GM19468 (cell line): Measurements from ENCODE around the gene SGMS2.
"Not testable (repeated sequence)": the region's sequence is repeated elsewhere in the genome, so short reads cannot be mapped to it uniquely, and the experiment has no call there.

ENCODE experiments used
- ATAC-seq: cut with Tn5 transposase; IDR thresholded peaks from one replicate; pipeline ENCODE4 v1.9.1; 2021; ENCODE audit warnings: mild to moderate bottlenecking, moderate library complexity, moderate number of reproducible peaks; ENCODE audit not compliant: unreplicated experiment; ENCODE audit errors: extremely low read depth

The SGMS2 gene

DNA sequence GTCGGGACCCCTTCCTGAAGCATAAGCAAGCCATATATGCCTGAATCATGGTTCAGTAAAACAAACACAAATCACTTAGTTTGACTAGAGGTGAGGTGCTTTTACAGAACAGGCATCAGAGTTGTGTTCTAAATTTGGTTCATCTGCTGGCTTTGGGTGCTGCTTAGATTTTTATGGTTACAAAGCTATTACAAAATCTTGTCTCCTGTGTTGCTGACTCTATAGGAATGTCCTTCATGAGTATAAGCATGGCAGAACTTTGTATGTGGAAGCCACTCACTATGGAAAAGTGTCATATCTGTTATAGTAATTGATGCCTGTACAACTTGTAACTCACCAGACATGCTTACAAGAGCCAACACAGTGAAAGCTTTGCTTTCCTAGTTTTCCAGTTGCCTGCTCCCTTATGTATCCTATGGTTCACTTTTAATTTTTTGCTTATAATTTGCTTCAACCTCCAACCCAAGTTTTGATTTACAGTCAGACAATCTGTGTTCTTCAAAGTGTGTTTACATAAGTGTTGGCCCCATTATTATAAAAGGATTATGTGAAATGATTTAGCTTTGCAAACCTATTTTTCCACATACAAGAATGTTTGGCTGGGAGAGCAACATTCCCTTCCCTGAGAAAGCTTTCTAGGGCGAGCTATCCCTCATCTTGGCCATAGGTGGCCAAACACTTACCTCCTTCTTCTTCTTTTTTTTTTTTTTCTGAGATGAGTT is 76.6 kb downstream of the SGMS2 start:
- ATAC-seq: no peak

DNA sequence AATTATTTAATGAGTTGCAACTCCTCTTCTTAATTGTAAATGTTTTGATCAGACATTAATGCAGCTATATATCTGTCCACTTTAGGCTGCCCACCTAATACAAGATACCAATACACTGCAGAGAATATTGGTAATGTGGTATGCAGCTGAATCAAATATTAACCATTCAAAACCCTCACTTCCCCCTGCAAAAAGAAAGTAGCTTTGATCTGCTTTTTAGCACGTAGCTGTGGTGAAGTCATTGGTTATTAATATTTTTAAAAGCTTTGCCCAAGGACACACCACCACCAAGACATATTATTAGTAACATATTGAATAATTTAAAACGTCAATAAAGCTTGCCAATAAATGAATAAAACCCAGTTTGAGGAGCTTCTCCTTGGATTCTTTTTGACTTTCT is 78.0 kb downstream of the SGMS2 start:
- ATAC-seq: peak; percentile 40

DNA sequence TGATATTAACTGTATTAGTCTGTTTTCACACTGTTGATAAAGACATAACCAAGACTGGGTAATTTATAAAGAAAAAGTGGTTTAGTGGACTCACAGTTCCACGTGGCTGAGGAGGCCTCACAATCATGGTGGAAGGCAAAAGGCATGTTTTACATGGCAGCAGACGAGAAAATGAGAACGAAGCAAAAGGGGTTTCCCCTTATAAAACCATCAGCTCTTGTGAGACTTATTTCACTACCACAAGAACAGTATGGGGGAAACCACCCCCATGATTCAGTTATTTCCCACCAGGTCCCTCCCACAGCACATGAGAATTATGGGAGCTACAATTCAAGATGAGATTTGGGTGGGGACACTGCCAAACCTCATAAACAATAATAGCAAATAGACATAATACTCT is 80.3 kb downstream of the SGMS2 start:
- ATAC-seq: not testable (repeated sequence)

DNA sequence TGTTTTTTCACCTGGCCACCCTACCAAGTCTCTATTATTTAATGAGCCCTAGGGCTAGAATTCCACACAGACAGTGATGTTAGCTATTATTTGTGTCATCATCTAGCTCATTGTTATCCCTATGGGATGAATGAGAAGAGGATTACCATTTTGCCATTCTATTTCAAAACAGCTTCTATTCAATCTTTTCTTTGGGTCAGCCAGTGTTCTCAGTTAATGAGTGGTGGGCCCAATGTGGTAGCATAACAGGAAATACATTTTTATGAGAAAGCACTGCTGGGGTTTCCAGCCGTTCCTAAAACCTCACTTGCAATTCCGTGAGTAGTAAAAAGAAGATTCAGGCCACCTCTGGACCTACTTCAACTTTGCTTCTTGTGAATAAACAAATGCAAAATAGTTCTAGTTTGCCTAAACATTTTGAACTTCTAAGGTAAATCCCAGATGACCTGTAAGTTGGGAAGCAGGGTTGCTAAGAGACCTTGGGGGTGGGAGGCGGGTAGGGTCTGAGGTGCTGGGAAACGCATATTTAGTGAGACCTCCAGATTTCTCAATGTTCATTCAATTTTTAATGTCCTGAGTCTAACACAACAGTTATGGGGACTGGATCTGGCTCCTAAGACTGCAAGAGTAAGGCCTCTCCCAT is 81.8 kb downstream of the SGMS2 start:
- no peak for ATAC-seq

DNA sequence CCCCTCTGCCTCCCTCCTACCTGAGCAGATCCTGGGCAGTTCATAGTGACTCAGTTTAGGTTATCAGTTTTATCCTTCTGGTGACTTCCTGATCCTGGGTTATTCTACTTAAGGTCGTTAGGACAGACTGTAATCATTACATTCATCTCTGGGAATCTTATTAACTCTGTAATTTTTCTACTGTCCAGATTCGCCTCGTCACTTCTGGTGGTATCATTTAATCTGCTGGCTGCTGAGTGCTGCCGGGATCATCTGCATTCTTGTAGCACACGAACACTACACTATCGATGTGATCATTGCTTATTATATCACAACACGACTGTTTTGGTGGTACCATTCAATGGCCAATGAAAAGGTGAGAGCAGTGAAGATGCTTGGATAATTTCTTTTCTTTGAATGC is 83.6 kb downstream of the SGMS2 start:
- no peak for ATAC-seq

DNA sequence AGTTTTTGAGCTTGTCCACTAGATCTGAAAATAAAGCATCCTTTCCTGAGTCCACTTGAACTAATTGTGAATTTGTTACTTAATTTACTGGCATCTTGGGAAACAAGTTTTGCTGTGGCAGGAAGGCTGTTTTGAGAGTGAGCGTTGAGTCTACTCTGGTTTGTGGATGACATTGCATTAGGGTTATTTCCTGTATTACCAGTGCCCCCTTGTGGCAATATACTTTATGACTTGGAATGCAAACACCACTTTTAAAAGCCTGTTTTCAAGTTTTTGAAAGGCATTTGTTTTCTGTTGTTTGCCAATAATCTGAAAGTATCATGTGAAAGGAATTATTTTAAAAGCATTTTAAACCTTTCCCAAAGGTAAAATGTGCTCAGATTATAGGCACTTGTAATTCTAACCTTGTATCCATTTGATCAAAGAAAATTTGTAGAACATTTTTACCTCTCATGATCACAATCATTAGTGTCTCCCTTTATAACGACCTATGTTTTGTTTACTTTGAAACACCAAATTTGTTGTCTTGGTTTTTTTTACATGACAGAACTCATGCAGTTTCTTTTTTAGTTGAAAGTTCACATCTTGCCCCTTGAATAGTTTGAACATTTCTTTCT is 88.7 kb downstream of the SGMS2 start:
- peak; percentile 81 for ATAC-seq

DNA sequence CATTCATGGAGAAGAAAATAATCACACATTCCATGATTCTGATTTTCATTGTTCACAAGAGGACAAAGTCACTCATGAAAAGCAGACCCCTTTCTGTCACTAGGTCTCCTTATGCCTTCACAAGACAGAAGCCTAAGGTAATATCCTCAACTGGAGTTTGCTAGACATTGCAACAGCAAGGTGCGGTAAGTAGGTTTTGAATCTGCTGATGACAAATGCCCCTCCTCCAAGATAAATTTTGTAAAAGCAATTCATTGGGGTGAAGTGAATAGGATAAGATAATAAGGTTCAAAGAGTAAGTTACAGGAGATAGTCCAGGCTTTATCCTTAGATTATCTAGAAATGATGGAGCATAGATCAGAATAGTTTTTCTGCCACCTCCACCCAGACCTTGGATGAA is 90.5 kb downstream of the SGMS2 start:
- ATAC-seq: no peak

DNA sequence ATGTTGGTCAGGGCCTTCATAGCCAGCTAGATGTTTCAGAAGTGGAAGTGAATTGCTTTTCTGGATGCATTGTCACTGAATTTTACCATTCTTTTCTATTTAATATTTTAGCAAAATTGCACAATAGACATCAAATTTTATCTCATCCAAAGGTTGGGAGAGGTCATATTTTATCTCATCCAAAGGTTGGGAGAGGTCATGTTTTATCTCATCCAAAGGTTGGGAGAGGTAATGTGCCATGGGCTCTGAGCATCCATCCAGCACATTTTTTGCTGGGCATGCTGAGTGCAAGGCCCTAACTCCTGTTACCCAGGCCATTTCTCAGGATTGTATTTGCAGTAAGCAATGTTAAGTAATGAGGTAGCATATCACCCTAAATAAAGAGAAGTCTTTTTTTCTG is 91.9 kb downstream of the SGMS2 start:
- no peak for ATAC-seq

DNA sequence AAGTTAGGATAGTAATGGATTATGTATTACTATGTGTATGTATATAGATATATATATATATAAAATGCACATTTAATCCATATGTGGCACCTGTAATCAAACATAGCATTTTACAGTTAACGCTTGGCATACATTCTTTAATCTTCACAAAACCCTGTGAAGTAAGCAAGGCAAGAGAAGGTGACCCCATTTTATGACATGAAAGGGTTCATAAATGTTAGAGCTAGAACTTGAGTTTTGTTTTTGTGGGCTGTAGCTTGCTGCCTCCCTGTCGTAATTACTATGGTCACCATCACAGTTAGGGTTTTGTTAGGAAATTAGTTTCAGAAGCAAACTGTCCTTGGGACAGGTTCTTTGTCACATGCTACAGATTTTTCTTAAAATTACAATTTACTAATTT is 92.8 kb downstream of the SGMS2 start:
- ATAC-seq: no peak

DNA sequence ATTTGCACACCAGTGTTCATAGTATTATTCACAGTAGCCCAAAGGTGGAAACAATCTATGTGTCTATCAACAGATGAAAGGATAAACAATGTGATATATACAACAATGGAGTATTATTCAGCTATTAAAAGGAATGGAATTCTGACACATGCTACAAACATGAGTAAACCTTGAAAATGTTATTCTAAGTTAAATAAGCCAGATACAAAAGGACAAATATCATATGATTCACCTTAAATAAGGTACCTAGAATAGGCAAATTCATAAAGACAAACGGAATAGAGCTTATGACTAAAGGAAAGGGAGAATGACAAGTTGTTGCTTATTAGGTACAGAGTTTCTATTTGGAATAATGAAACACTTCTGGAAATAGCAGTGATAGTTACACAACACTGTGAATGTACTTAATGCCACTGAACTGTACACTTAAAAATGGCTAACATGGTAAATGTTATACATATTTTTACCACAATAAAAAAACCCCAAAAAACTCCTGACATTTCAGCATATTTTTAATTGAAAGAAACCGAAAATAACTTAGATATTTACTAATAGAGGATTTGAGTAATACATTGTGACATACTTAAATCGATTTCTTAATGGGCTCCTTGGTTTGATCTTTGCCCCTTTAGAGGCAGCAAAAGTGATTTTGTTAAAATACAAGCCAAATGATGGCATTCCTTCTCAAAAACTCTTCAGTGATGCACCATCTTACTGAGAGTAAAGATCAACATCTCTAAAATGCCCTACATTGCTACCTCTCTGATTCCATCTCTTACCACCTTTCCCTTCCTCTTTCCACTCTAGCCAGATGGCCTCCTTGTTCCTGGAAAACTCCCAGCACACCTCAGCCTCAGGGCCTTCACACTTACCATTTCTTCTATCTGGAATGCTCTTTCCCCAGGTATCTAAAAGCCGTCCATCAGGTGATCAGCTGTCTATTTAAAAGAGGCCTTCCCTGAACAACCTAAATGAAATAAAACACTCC is 98.0 kb downstream of the SGMS2 start:
- ATAC-seq: no peak

DNA sequence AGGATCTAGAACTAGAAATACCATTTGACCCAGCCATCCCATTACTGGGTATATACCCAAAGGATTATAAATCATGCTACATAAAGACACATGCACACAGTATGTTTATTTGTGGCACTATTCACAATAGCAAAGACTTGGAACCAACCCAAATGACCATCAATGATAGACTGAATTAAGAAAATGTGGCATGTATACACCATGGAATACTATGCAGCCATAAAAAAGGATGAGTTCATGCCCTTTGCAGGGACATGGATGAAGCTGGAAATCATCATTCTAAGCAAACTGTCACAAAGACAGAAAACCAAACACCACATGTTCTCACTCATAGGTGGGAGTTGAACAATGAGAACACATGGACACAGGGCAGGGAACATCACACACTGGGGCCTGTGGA is 101.0 kb downstream of the SGMS2 start:
- ATAC-seq: not testable (repeated sequence)

DNA sequence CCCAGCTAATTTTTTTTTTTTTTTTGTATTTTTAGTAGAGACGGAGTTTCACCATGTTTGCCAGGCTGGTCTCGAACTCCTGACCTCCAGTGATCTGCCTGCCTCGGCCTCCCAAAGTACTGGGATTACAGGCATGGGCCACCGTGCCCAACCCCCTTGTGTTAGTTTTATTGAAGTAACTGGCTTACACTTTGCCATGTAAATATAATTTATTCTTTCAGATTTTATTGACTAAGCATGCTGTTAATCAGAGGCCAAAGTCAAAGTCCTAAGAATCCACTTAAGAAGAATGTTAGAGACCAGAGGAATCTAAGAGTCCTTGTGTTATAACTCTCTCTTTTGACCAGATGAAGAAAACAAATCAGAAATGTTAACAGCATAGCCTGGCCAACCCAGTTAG is 102.1 kb downstream of the SGMS2 start:
- not testable (repeated sequence) for ATAC-seq

DNA sequence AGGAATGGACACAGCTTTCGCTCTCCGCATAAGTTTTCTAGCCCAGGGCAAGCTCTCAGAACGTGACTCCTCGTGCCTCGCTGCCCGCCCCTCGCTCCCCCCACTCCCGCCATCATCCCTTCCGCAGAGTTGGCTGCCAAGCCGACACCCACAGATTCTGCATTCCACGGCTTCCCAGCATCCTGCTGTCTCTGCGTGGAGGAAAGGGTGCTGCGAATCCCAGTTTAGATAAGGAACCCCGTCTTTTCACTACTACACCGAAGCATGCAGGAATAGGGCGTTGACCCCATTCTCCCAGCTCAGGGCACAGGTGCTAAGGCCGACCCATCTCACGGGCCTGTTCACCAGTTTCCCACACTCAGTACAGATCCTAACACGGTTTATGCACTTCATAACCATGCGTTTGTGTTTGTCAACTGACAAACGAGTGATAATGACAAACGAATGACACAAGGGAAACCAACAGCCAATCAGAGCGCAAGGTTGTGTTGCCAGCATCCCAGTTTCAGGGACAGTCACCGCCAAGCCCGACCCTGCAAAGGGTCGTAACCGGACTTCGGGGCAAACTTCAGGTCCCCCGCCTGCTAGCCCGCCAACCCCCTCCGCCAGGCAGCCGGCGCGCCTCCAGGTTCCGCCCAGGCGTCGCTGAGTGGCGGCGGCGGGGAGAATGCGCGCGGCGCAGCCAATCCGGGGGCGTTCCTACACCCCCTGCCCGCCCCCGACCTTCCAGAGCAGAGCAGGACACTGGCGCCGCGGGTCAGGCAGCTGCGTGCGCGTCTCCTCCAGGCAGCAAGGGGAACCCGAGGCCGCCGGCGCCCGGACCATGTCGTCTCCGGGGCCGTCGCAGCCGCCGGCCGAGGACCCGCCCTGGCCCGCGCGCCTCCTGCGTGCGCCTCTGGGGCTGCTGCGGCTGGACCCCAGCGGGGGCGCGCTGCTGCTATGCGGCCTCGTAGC is 106.4 kb downstream of the SGMS2 start, which contains the start of gene CYP2U1:
Gene CYP2U1 (plus strand): TSS at position 729 of the 954 bp plus-strand sequence. CDS start 95 bp downstream, at position 824.
- peak; percentile 95 for ATAC-seq

DNA sequence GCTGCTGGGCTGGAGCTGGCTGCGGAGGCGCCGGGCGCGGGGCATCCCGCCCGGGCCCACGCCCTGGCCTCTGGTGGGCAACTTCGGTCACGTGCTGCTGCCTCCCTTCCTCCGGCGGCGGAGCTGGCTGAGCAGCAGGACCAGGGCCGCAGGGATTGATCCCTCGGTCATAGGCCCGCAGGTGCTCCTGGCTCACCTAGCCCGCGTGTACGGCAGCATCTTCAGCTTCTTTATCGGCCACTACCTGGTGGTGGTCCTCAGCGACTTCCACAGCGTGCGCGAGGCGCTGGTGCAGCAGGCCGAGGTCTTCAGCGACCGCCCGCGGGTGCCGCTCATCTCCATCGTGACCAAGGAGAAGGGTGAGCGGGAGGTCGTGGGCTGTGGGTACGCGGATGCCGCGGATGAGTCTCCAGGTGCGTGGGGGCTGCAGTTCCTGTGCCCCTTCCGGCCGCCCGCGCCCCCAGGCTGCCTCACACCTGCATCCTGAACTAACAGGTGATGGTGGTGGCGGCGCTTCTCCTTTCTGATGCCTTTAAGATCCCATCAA is 107.1 kb downstream of the SGMS2 start:
- ATAC-seq: no peak

DNA sequence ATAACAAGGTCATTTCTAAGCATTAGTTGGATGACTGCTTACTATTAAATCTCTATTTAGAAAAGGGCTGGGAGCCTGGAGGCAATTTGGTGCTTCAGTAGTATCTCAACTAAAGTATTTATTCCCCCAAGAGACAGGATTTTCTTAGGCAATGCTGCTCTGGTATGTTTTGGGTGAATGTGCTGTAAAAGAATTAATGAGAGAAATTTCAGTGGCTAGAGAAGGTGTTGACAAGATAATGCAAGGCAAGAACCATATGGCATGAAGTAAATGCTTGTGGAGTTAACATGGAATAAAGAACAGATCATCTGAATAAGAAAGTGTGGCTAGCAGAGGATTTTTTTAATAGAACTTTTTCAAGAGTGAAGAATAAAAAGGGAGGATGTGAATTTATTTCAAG is 110.5 kb downstream of the SGMS2 start:
- ATAC-seq: no peak

DNA sequence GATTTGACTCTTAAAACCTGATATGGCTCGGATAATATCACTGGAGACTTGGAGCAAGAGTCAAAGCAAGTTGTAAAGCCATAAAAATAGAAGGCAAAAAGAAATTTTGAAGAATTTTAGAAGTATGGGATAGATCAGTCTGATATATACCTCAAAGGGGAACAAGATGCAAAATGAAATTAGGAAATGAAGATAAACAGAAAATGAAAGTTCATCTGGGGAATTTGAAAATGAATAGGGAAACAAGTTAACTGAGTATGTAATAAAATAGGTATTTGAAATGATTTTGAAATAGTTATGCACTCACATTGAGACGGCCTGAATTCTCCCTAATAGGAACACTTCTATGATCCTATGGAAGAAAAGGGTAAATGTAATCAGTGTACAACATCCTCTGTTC is 112.3 kb downstream of the SGMS2 start:
- no peak for ATAC-seq

DNA sequence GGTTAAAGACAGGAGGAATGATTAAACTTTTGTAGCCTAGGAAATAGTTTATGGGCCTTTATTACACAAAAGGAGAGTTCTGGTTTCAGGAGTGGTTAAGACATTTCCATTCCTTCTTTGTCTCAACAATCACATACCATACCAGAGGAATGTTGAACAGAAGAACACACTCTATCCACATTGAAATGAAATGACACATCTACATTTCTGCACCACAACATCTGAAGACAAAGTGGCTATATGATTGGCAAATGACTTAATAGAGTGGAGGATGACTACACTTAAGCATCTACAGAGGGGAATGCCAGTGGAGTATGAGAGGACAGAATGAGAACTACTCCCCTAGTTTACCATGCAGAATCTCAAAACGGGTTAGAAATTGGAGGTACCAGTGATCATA is 114.6 kb downstream of the SGMS2 start:
- ATAC-seq: no peak

DNA sequence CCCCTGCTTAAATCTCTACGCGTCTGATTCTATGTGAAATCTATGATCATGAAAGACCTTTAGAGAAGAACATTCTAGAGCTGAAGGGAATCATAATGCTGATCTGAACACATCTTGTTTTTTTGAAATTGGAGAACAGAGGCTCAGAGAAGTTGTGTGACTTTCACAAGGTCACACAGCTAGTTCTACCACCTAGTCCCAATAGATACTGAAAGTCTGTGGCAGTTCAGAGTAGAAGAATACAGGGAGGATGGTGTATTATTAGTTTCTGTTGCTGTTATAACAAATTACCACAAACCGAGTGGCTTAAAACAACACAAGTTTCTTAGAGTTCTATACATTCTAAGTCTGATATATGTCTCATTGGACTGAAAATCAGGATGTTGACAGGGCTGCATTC is 121.1 kb downstream of the SGMS2 start:
- ATAC-seq: no peak
